Skin of body (tissue), 2 donors: ENCODE results near the gene GNAT1. TPM values are rescaled to one million over a fixed set of nuclear protein-coding genes. Genes with fewer than 3 reads are reported as not detected.
"Not testable (repeated sequence)": the region's sequence is repeated elsewhere in the genome, so short reads cannot be mapped to it uniquely, and the experiment has no call there.

Source experiments
- DNase-seq: peaks from one replicate; lab custom pipeline; 2025; lab: John Stamatoyannopoulos, UW
- total RNA-seq: library from RNA; depleted of rRNA; stranded (reverse); fragments of >200 nt; gene quantifications from one replicate; pipeline ENCODE4 v1.2.3, GENCODE V29; 2014

Gene GNAT1
- total RNA-seq, 1 donor from 2014 or later = 0.20 TPM

DNA sequence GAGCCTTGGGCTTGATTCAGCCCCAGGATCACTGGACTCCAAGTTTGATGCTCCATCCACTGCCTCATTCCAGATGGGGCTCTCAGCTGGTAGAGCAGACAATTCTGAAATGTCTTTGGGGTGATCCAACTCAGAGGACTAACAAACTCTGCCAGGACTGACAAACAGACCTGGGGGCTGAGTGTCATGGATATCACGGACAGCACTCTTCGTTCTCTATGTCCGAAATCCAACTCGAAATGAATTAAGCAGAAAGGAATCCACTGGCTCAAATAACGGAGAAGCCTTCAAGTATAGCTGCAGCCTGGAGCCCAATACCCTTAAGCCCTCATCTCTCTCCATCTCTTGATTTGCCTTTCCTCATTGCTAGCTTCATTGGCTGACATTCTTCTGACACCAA lies 27.9 kb downstream of the GNAT1 start:
- no peak for DNase-seq

DNA sequence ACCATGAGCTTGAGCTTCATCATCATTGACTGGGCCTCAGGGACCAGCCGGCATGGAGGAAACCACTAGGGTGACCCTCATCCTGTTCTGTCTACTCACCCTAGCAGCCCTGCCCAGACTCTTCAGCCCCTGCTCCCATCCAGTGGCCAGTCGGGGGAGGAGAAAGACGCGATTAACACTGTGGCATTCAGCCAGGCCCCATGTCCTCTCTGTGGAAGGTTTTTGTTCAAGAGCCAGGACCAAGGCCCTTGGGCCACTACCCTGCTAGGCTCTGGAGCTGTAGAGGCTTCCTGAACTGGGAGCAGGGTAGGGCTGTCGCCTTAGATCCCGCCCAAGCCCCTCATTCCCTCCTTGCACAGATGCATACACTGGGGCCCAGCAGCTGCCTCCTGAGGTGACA lies 28.7 kb downstream of the GNAT1 start:
- DNase-seq = no peak

DNA sequence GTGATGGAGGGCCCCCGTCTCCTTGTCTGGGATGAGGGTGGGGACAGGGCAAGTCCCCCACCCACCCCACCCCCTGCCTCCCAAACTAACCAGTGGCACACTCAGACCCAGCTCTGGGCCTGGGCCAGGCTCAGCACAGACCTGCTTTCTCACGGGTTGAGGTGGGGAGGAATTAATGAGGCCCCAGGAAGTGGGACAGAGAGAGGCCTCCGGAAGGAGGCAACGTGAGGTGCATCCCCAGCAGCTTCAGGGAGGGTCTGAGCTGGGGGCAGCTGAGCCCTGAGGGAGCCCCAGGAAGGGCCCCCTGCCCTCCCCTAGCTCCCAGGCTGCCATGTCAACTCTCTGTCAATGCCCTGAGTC lies 29.6 kb downstream of the GNAT1 start:
- no peak for DNase-seq

DNA sequence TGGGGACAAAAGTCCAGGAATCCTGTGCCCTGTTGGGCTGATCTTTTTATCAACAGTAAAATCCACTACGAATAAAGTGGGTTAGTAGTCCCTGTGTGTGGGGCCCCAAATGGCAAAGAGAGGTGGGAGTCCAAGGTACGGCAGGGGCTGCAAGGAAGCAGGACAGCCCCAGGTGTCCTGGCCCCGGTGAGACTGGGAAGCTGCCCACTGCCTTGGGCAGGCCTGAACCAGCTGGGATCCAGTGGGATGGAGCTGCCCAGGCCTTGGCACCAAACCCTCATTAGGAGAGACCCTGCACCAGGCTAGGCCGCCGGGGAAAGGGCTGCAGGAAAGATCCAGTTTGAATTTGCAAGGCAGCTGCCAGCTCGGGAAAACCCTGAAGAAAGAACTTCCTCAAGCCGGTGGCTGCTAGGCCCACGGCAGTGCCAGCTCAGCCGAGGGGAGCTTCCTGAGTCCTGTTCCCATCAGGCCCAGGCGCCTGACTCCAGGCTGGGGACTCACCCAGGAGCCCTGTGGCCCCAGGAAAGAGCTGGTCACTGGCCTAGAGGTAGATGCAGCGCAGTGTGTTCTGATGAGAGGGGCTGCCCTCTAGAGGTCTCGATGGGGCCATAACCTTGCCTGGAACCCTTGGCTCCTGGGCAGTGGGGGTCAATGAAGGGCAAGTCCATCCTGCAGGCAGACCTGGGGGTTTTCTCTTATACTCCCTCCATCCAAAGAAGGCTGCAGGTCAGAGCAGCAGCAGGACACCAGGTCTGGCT lies 30.2 kb downstream of the GNAT1 start:
- DNase-seq = no peak

DNA sequence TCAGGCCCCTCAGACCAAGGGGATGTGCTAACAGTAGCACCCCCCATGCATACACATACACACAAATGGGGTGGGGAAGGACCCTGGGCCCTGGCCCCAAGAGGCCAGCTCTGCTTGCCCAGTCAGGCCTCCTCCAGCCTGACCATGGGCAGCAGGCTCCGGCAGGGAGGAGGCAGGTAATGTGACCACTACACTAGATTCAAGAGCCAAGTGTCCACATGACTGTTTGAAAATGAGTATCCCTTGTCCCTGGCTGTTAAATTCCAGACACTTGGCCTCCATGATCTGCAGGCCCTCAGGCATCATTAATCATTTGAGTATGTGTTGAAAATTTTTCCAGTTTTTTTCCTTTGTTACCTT lies 30.7 kb downstream of the GNAT1 start:
- DNase-seq = no peak

DNA sequence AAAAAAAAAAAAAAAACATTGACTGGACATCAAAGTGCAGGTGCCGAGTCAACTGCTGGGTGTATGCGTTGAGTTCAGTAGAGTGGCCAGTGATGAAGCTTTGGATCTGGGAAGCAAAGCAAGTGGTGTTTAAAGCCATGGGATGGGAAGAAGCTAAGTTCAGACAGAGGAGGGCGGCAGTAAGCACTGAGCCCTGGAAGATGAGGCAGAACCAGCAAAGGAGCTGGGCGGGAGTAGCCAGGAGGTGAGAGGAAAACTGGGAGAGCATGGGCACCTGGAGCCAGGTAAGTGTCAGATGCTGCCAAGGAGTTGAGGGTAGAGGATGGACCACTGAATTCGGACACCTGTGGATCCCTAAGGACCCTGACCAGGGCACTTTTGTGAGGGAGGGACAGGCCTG lies 33.2 kb downstream of the GNAT1 start:
- DNase-seq = no peak

DNA sequence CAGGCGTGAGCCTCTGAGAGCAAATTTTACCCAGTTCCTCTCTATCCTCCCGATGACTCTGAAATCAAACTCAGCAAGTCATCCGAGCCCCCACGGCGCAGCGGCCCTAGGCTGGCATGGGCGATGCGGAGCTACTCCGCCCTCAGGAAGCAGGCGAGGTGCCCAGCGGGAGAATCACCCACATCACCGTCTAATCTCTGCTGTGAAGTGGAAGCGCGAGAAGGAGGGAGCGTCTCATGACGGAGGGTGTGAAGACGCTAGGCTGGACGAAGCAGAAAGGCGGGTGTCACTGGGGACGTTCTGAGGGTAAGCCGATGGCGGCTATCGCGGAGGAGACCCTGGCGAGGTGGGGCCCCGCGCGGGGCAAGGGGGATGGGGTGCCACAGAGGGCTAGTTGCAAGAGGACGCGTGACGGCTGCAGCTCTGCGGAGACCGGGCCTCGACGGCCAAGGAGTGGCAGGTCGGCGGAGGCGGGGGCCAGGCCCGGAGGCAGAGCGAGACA lies 35.5 kb downstream of the GNAT1 start:
- peak; percentile 42 for DNase-seq

DNA sequence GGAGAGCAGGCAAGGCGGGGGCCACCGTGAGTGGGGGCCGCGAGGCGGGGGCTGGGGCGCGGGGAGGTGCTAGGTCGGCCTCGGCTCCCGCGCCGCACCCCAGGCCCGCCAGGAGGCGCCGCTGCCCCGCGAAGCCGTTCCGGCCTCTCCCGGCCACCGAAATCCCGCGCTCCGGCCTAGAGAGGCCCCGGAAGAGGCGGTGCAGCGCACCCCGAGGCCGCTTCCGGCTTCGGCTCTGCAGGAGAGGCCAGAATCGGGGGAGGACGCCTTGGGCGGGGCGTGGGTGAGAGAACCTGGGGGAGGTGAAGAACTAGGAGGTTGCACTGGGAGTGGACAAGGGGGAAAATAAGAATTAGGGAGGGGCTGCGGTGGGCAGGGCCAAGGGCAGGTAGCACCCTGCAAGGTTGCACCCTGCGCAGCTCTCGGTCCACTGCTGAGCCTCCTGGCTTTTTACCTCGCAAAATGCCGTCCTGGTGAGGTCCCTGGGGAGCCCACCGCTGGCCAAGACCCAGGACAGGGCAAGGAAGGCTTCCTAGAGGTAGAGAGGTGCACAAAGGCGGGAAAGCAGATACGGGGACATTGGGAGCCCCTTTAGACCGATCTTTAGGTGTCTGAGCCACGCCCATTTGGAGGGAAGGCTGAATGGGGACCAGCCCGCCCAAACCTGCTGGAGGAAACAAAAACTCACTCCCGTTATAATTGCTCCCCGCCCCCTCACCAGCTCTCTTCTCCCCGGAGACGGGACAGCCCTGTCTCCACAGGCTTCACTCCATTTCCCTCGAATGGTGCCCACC lies 36.2 kb downstream of the GNAT1 start:
- peak; percentile 91 for DNase-seq

DNA sequence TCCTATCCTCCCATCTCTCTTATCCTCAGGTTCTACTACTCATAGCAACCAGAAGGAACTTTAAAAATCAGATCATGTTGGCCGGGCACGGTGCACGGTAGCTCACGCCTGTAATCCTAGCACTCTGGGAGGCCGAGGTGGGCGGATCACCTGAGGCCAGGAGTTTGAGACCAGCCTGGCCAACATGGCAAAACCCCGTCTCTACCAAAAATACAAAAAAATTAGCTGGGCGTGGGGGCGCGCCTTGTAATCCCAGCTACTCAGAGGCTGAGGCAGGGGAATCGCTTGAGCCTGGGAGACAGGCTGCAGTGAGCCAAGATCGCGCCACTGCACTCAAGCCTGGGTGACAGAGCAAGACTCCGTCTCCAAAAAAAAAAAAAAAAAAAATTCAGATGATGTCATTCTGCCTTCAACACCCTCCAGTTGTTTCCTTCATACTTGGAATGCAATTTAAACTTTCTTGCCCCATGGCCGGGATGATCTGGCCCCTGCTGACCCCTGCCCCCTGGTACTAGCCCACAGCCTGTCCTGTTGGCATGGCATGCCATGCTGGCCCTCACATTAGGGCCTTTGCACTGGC lies 36.9 kb downstream of the GNAT1 start:
- not testable (repeated sequence) for DNase-seq

DNA sequence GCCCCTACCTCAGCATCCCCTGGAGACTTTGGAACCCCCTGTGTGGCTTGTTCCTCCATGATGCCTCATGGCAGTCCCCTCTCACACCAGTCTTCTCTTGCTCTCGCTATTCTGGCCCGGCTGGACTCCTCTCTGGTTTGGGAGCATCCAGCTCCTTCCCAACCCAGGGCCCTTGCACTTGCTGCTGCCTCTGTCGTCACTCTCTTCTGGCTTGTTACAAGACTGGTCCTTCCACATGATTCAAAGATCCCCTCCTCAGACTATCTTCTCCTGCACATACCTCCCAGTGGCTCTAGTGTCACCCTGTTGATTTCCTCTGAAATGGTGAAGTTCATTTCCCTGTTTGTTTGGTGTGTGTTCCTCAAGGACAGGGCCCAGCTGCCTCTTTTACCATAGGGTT lies 38.1 kb downstream of the GNAT1 start:
- no peak for DNase-seq

DNA sequence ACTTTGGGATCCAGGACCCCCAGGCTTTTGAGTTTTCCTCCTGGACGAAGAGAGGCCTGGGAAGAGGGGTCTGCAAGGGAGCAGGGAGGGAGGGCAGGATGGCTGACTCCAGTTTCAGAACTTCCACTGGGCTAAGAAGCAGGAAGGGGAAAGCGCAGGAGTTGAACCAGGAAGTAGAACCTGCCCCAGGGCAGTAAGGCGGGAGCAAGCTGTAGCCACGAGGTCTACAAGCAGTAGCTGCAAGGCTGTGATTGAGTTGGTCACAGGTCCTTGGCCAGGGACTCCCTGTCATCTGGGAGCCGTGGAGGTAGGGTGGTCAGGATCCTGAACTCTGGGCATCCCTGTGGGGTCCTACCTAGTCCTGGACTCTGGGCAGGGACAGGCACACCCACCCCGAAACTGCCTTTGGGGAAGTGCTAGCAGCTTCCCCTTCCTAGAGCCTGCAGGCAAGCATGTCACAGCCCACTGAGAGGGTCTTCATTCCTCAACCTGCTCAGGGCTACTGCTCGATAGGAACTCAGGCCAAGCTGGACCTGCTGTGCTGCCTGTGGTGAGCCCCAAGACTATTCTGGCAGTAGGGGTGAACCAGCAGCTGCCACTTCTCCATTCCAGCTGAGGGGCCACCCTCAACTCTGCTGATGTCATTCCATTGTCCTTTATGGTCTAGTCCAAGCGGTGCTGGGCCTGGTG lies 38.8 kb downstream of the GNAT1 start:
- DNase-seq = no peak

DNA sequence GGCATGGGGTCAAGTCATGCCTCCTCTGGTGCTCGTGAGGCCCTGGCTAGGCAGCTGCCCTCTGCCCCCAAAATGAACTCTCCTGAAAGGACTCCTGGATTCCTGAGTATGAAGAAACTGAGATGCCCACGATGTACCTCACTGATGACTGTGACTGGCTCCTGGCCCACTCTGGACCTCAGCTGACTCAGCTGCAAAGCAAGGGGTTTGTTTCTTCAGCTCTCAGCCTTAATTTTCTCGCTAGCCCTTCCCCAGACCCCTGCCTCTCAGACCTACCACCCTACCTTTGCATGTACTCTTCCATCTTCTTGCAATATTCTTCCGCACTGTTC lies 39.4 kb downstream of the GNAT1 start:
- no peak for DNase-seq

DNA sequence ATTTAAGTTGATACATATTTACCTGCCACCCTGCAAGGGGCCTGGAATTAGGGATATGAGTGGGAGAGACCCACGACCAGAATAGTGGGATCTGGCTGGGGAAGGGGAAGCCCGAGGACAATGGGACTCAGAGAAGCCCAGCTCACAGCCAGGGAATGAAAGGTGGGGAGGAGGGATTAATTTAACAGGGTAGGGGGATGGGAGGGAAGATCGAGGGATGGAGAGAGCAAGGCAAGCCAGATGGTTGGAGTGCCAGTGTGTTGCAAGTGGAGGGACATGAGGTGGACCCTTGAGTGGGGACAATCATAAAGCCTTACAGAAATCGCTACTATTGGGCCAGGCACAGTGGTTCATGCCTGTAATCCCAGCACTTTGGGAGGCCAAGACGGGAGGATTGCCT lies 40.2 kb downstream of the GNAT1 start:
- no peak for DNase-seq

DNA sequence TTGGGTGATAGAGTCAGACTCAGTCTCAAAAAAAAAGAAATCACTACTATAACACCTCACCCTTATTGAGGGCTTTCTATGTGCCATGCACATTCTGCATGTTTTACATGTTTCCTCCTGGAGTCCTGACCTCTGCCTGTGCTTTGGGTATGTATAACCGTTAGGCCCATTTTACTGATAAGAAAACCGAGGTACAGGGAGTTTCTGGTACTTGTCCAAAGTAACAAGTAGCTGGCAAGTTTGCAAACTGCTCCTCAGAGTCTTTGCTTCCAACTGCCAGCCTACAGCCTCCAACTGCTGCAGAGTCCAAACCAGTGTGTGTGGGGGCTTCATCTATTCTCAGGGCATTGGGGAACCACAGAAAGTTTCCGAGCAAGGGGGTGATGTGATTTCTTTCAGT lies 40.9 kb downstream of the GNAT1 start:
- no peak for DNase-seq

DNA sequence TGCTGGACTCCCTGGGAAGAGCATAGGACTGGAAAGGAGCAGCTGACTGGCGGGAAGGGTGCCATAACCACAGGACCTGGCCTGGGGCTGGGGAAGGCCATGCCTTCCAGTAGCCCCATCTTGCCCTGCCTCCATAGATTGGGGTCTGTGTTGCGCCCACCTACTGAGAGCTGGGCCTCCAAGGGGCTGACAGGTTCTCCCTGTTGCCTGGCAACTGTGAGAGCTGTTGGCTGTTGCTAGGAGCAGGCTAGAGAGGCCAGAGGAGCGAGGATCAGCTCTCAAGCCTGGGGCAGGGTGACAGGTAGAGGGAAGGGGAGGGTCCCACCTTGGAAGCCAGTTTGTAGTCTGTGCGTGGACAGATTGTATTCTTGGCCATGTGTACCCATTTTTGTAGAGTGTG lies 41.8 kb downstream of the GNAT1 start:
- no peak for DNase-seq

DNA sequence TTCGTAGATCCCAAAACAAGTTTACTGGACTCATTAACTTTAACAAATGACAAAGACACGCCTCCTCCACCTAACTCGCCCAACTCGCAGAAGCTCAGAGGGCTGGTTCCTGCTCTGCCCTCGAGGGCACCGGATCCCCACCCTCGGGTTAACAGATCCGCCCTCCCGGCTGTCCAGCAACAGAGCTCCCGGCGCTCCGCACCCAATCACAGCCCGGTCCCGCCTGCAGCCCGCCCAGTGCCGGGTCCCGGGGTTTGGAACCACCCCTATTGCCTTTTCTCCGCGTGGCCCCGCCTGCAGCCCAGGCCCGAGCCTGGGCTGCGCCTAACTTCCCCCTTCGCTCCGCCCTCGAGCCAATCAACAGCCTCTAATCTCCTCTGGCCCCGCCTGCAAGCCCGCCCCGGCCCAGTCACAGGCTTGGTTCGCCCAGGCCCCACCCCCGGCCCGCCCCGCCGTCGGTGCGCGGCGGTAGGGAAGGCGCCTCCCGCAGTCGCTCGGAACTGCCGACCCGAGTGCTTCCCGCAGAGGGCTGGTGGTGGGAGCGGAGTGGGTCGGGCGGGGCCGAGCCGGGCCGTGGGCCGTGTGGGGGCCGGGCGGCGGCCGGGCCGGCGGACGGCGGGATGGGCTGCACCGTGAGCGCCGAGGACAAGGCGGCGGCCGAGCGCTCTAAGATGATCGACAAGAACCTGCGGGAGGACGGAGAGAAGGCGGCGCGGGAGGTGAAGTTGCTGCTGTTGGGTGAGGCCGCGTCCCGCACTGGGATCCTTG lies 44.5 kb downstream of the GNAT1 start, which contains the start of gene GNAI2:
TSS of gene GNAI2 (plus strand) at position 489 of the 768 bp plus-strand sequence. CDS start at position 621, 132 bp downstream.
- DNase-seq = peak; percentile 98

DNA sequence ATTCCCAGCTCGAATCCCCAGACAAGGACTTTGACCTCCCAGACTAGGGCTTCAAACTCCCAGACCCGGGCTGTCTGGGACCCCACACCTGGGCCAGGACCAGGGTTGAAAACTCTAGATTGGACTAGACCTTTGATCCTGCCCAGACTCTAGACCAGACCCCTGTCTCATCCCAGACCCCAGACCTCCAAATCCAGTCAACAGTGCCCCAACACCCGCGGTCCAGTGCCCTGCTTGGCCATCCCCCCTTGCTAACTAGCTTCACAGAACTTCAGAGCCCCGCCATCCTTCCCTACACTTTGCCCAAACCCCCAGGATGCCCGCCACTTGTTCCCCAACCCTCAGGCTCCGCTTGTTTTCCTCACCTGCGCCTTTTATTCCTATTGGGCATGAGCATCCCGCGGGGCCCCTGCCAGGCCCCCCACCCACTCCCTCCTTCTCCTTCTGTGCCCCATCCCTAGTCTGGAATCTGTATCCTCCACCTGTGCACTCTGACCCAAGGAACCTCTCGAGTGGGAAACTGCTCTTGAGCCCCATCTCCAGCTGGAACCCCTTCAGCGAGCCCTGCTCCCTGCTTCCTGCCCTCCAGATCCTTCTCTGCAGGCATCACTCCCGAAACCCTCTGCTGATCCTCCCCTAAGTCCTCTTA lies 45.2 kb downstream of the GNAT1 start:
- DNase-seq = no peak

DNA sequence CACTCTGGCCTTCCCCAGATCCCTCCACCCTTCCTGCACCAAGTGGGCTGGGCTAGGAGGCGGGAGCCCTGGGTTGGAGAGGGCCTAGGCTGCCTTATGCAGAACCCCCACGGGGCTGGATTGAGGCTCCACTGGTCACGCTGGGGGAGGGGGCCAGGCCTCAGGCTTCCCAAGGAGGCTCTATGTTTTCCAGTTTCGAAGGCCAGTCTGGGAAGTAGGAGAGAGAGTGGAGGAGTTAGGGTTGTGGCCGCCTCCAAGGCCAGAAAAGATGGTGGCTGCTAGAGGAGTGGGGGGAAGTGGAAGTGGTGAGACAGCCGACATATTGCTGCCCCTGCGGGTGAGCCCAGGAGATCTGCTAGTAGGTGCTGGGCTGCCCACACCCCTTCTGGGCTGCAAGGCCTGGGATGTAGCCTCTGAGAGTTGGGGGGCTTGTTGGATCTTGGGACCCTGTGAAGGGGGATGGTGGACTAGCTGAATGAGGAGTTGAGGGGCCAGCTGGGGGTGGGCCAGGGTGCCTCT lies 45.8 kb downstream of the GNAT1 start:
- DNase-seq = no peak

DNA sequence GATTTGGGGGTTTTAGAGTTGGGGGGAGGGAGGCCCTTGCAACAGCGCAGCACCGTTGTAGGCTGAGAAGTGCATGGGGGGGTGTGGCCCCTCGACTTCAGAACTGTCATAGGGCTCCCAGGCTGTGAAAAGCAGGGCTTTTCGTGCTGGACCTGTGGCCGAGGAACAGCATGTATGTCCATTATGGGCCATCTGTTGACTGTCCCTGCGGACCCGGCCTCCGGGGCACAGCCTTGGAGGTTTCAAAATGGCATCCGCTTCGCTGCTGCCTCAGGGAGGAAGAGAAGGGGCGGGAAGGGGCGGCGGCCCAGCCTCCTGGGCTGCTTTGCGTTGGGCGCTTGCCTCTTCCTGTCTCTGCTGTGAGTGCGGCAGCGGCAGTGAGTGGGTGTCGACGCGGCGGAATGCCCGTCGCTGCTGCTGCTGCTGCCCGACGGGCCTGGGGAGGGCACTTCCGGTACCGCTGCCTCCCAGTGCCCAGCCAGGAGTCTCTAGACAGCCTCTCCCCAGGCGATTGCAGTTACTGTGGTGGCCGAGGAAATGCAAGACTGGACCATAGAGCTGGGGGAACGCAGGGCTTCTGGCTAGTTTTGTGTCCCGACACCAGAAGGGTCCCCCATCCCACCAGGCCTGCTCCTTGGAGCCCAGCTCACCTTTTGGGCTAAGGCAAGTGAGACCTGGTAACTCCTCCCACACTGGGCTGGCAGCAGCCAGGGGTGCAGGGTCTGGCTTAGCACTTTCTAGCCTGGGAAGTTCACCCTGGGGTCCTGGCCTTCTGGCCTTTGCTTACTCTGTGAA lies 46.5 kb downstream of the GNAT1 start:
- DNase-seq = peak; percentile 70
